GM21360 (cell line): ENCODE data around the gene MSGN1.
A peak's percentile ranks its signal among the peaks of the same experiment; 100 is the strongest.

Source experiments
- ATAC-seq: cut with Tn5 transposase; IDR thresholded peaks from one replicate; pipeline ENCODE4 v1.9.1; 2021; ENCODE audit warnings: mild to moderate bottlenecking, moderate library complexity; ENCODE audit not compliant: unreplicated experiment

Gene MSGN1

GRCh38 chr2:17816396-17817245 is at the start of gene MSGN1:
Gene MSGN1, plus strand, starts transcription at chr2:17816460. Its CDS starts 59 bp downstream, at chr2:17816519.
- ATAC-seq, result no peak

- no peak for ATAC-seq
Observed at GRCh38 chr2:17768894-17769293, 47.4 kb upstream of the MSGN1 start.

- ATAC-seq, result no peak
Observed at GRCh38 chr2:17771956-17772355, 44.3 kb upstream of the MSGN1 start.

- ATAC-seq, result no peak
Observed at GRCh38 chr2:17772532-17772931, 43.7 kb upstream of the MSGN1 start.

- no peak for ATAC-seq
Observed at GRCh38 chr2:17780546-17780945, 35.7 kb upstream of the MSGN1 start.

GRCh38 chr2:17781482-17781881 is 34.8 kb upstream of the MSGN1 start:
- no peak for ATAC-seq

- no peak for ATAC-seq
Observed at GRCh38 chr2:17786727-17787126, 29.5 kb upstream of the MSGN1 start.

GRCh38 chr2:17788773-17789172 is 27.5 kb upstream of the MSGN1 start:
- ATAC-seq, result no peak

GRCh38 chr2:17790536-17790935 is 25.7 kb upstream of the MSGN1 start:
- ATAC-seq, result no peak

GRCh38 chr2:17791121-17791816 is 25.0 kb upstream of the MSGN1 start:
- no peak for ATAC-seq

- no peak for ATAC-seq
Observed at GRCh38 chr2:17791817-17792130, 24.5 kb upstream of the MSGN1 start.

GRCh38 chr2:17792515-17792914 is 23.7 kb upstream of the MSGN1 start:
- no peak for ATAC-seq

GRCh38 chr2:17793296-17793695 is 23.0 kb upstream of the MSGN1 start:
- no peak for ATAC-seq

GRCh38 chr2:17793803-17794354 is 22.4 kb upstream of the MSGN1 start:
- no peak for ATAC-seq

- no peak for ATAC-seq
Observed at GRCh38 chr2:17795309-17795708, 21.0 kb upstream of the MSGN1 start.

GRCh38 chr2:17798338-17798737 is 17.9 kb upstream of the MSGN1 start:
- no peak for ATAC-seq

- no peak for ATAC-seq
Observed at GRCh38 chr2:17799301-17800120, 16.7 kb upstream of the MSGN1 start.

- ATAC-seq, result no peak
Observed at GRCh38 chr2:17800219-17800618, 16.0 kb upstream of the MSGN1 start.

- no peak for ATAC-seq
Observed at GRCh38 chr2:17800693-17801458, 15.4 kb upstream of the MSGN1 start.

GRCh38 chr2:17803497-17803896 is 12.8 kb upstream of the MSGN1 start:
- ATAC-seq, result no peak

GRCh38 chr2:17804358-17804757 is 11.9 kb upstream of the MSGN1 start:
- peak; percentile 42 for ATAC-seq
